Kidney (tissue), 14 donors: ENCODE measurements around the gene PPP1R14B. TPM values are rescaled to one million over a fixed set of nuclear protein-coding genes. Genes with fewer than 3 reads are reported as not detected.

Experiments used
- DNase-seq, 5 donors: peaks; one replicate each; pipeline ENCODE4 v3.0.0-alpha.2; 2013 to 2020
- FAIRE-seq: peaks from 2 replicates; lab custom pipeline; 2012; peaks lifted over from hg19 to GRCh38; lab: Jason Lieb, UNC
- H3K27ac ChIP-seq, 2 donors: one replicate each; pipeline ENCODE4 v1.7.0; 2013; ENCODE audit warnings: low read depth in 2 of 2, low read length in 2 of 2, inconsistent platforms in 1 of 2
- H3K27me3 ChIP-seq: one replicate; pipeline ENCODE4 v1.7.1; 2013; ENCODE audit warnings: low read length, inconsistent platforms; ENCODE audit not compliant: control insufficient read depth, insufficient read depth
- H3K36me3 ChIP-seq, 3 donors: one replicate each; pipeline versions ENCODE4 v1.7.0 to v1.7.1; 2013; ENCODE audit warnings: low read length in 3 of 3, control low read depth in 1 of 3, inconsistent platforms in 1 of 3; ENCODE audit not compliant: insufficient read depth in 3 of 3, control insufficient read depth in 2 of 3
- H3K4me1 ChIP-seq, 3 donors: one replicate each; pipeline versions ENCODE4 v1.7.0 to v1.7.1; 2013; ENCODE audit warnings: low read length in 3 of 3, inconsistent platforms in 1 of 3, low read depth in 1 of 3; ENCODE audit not compliant: control insufficient read depth in 2 of 3, insufficient read depth in 2 of 3
- H3K4me3 ChIP-seq, 3 donors: one replicate each; pipeline versions ENCODE4 v1.7.0 to v1.8.1; 2013; ENCODE audit warnings: low read length in 3 of 3, control low read depth in 1 of 3, inconsistent platforms in 1 of 3
- H3K9ac ChIP-seq, 3 donors: one replicate each; pipeline versions ENCODE4 v1.7.0 to v1.7.1; 2013; ENCODE audit warnings: low read length in 3 of 3, control low read depth in 1 of 3, inconsistent platforms in 1 of 3
- H3K9me3 ChIP-seq, 3 donors: one replicate each; pipeline versions ENCODE4 v1.7.0 to v1.7.1; 2013; ENCODE audit warnings: low read length in 3 of 3, control low read depth in 1 of 3, inconsistent platforms in 1 of 3; ENCODE audit not compliant: control insufficient read depth in 2 of 3, insufficient read depth in 1 of 3
- CTCF ChIP-seq: IDR thresholded peaks from 3 replicates; pipeline ENCODE4 v1.5.1; 2012; ENCODE audit warnings: mild to moderate bottlenecking, moderate library complexity, borderline replicate concordance; ENCODE audit not compliant: insufficient read depth; ENCODE audit errors: extremely low read depth
- intact Hi-C: fragments of 100-400 bp; cut with DNase I; formaldehyde crosslinking; loops from one replicate; pipeline ENCODE4 v1.11.1; 2022
- polyA plus RNA-seq: library from polyadenylated mRNA; stranded (reverse); fragments of 350-450 nt; fragmentation: Illumina TruSeq; extraction: RNeasy Lipid Tissue Mini Kit (QIAGEN cat#74804); gene quantifications from one replicate; pipeline ENCODE4 v1.2.3, GENCODE V29; 2014; ENCODE audit warnings: low read depth, low replicate concordance; ENCODE audit not compliant: insufficient read depth
- total RNA-seq: library from RNA; stranded (reverse); fragmentation: NEBNext Ultra II Directional; extraction: Animal tissue kit (Norgen Biotek cat#: 25700); gene quantifications from one replicate; pipeline ENCODE4 v1.2.1, GENCODE V29; 2021
- donor health status: control.
- donor health status: control.
- donor health status: control.
- donor health status: control.
- donor health status: control.
- donor health status: DM: yes; HTN: yes; CAD: no.
- donor health status: Normal renal cell carcinoma (clear cell type).

Gene PPP1R14B
- total and polyA plus RNA-seq, 2 donors from 2014 or later: 86.5 to 145 TPM

- FAIRE-seq (no peak), DNase-seq (peak in 1 of 5 donors; percentile 33)
- Histone ChIP-seq H3K4me3 (no peak overlapping the region), H3K9ac (no peak overlapping the region), H3K27me3 (no peaks in the 10 kb centered on the region), H3K9me3 (no peaks in the 10 kb centered on the region), H3K27ac (peak overlapping the region; percentile 78 to 88), H3K36me3 (peaks cover 0 to 9% (median 2%) of the 10 kb centered on the region in 3 donors), H3K4me1 (peaks cover 0 to 5% (median 0%) of the 10 kb centered on the region in 3 donors)
- no peak for TF ChIP-seq CTCF
- intact Hi-C loops: no loop called here
Observed at GRCh38 chr11:64208796-64209562, 37.8 kb downstream of the PPP1R14B start.

GRCh38 chr11:64208086-64208795 is 38.5 kb downstream of the PPP1R14B start:
- peak in 2 of 5 donors; percentile 30 to 78 for DNase-seq
- Histone ChIP-seq H3K27ac (peak overlapping the region; percentile 78 to 88), H3K9me3 (no peaks in the 10 kb centered on the region), H3K27me3 (no peaks in the 10 kb centered on the region), H3K4me1 (peaks cover 0 to 5% (median 0%) of the 10 kb centered on the region in 3 donors), H3K36me3 (peaks cover 0 to 17% (median 6%) of the 10 kb centered on the region in 3 donors), H3K9ac (peak overlapping the region in 1 of 3 donors; percentile 46), H3K4me3 (no peak overlapping the region)
- no peak for TF ChIP-seq CTCF
- intact Hi-C loops: no loop called here
- no peak for FAIRE-seq

- peaks cover 0 to 5% (median 0%) of the 10 kb centered on the region in 3 donors for H3K4me1 ChIP-seq
- H3K27ac ChIP-seq: peak overlapping the region; percentile 88 to 90
- TF ChIP-seq CTCF: no peak
- intact Hi-C loops: no loop called here
- DNase-seq: peak; percentile 33 to 93 (median 58)
- H3K27me3 ChIP-seq: no peaks in the 10 kb centered on the region
- H3K4me3 ChIP-seq: peak overlapping the region in 2 of 3 donors; percentile 30 to 46
- H3K36me3 ChIP-seq: peaks cover 4 to 24% (median 14%) of the 10 kb centered on the region in 3 donors
- no peaks in the 10 kb centered on the region for H3K9me3 ChIP-seq
- no peak for FAIRE-seq
- peak overlapping the region in 2 of 3 donors; percentile 4 to 61 for H3K9ac ChIP-seq
Observed at GRCh38 chr11:64207256-64208085, 39.3 kb downstream of the PPP1R14B start.
